ENCODE measurements around the gene TMPRSS9. TPM values are rescaled to one million over a fixed set of nuclear protein-coding genes. Genes with fewer than 3 reads are reported as not detected.

TMPRSS9 gene
- total and polyA plus RNA-seq, 2 of the 13 experiments (the other 11 are each of a cell fraction or from before 2014, with no cell fraction given): 2.5 to 5.2 TPM

DNA sequence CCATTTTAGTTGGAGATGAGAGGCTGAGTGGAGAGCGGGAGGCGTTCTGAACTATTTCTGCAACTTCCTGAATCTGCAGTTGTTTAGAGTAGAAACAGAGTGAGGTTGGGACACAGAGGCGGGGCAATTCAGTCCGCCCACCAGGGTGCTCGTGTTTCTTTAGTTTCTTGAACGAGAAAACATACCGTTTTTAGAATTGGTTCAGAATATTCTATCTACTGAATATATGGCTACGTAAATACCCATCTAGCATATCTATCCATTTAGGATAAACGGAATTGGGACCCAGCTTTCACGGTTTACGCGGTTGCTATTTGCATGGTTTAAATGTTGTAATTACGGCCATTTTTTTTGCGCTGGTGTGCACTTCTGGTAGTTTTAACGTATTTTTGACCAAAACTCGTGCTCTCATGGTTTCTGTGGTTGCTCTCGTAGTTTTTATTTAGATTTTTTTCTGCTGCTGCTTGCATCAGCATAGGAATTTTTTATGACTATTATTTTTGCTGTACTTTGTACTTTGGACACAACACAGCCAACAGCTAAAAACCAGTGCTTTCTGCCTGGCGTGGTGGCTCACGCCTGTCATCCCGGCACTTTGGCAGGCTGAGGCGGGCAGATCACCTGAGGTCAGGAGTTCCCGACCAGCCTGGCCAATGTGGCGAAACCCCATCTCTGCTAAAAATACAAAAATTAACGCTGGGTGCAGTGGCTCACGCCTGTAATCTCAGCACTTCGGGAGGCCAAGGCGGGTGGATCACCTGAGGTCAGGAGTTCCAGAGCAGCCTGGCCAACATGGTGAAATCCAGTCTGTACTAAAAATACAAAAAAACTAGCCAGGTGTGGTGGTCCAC lies 34.6 kb downstream of the TMPRSS9 start (continued):
- TF ChIP-seq BCL6 (CRISPR knock-in tag; IDR thresholded peaks at IDR 0.05) (peak; percentile 54), ZNF709 (CRISPR knock-in tag; IDR thresholded peaks at IDR 0.05) (no peak), MAZ (IDR thresholded peaks at IDR 0.05; ENCODE audit: borderline replicate concordance, low read depth, low read length) (no peak), MAZ (CRISPR knock-in tag; IDR thresholded peaks at IDR 0.05; ENCODE audit: low read depth) (no peak), JUND (CRISPR knock-in tag; IDR thresholded peaks at IDR 0.05) (no peak), SNAI1 (CRISPR knock-in tag; IDR thresholded peaks at IDR 0.05; ENCODE audit: borderline replicate concordance) (no peak), AFF4 (CRISPR knock-in tag; IDR thresholded peaks at IDR 0.05) (no peak), PAXIP1 (CRISPR knock-in tag; conservative IDR thresholded peaks at IDR 0.05) (peak; percentile 74), CREB1 (IDR thresholded peaks at IDR 0.05) (no peak), CREB1 (CRISPR knock-in tag; IDR thresholded peaks at IDR 0.05) (no peak), ZNF460 (CRISPR knock-in tag; IDR thresholded peaks at IDR 0.05; ENCODE audit: borderline replicate concordance) (no peak; the same call in 1 of the 2 replicates), MEF2D (CRISPR knock-in tag; IDR thresholded peaks at IDR 0.05) (no peak; the same call in 1 of the 2 replicates)
- TF ChIP-seq, protein P1, sequence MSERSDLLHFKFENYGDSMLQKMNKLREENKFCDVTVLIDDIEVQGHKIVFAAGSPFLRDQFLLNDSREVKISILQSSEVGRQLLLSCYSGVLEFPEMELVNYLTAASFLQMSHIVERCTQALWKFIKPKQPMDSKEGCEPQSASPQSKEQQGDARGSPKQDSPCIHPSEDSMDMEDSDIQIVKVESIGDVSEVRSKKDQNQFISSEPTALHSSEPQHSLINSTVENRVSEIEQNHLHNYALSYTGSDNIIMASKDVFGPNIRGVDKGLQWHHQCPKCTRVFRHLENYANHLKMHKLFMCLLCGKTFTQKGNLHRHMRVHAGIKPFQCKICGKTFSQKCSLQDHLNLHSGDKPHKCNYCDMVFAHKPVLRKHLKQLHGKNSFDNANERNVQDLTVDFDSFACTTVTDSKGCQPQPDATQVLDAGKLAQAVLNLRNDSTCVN (CRISPR knock-in tag; IDR thresholded peaks at IDR 0.05; ENCODE audit: borderline replicate concordance): no peak
- TF ChIP-seq, protein P2, sequence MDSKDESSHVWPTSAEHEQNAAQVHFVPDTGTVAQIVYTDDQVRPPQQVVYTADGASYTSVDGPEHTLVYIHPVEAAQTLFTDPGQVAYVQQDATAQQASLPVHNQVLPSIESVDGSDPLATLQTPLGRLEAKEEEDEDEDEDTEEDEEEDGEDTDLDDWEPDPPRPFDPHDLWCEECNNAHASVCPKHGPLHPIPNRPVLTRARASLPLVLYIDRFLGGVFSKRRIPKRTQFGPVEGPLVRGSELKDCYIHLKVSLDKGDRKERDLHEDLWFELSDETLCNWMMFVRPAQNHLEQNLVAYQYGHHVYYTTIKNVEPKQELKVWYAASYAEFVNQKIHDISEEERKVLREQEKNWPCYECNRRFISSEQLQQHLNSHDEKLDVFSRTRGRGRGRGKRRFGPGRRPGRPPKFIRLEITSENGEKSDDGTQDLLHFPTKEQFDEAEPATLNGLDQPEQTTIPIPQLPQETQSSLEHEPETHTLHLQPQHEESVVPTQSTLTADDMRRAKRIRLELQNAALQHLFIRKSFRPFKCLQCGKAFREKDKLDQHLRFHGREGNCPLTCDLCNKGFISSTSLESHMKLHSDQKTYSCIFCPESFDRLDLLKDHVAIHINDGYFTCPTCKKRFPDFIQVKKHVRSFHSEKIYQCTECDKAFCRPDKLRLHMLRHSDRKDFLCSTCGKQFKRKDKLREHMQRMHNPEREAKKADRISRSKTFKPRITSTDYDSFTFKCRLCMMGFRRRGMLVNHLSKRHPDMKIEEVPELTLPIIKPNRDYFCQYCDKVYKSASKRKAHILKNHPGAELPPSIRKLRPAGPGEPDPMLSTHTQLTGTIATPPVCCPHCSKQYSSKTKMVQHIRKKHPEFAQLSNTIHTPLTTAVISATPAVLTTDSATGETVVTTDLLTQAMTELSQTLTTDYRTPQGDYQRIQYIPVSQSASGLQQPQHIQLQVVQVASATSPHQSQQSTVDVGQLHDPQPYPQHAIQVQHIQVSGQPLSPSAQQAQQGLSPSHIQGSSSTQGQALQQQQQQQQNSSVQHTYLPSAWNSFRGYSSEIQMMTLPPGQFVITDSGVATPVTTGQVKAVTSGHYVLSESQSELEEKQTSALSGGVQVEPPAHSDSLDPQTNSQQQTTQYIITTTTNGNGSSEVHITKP (CRISPR knock-in tag; IDR thresholded peaks at IDR 0.05; ENCODE audit: low read depth): no peak
